OCI-LY7 (cell line): ENCODE results near the gene EWSR1. TPM values are rescaled to one million over a fixed set of nuclear protein-coding genes. Genes with fewer than 3 reads are reported as not detected.

Source experiments
- BruUV-seq: library from RNA; stranded (reverse); fragments of 400-500 nt; replicated peaks from 2 replicates; lab custom pipeline; 2021; lab: Mats Ljungman, UMichigan
- CTCF ChIA-PET: fragments of 300-600 bp; sonication (Branson Sonifier 250); formaldehyde crosslinking; loops from one replicate; lab custom pipeline; 2022; ENCODE audit warnings: antibody characterized with exemption; ENCODE audit not compliant: unreplicated experiment; lab: Charles Lee
- POLR2A ChIA-PET: fragments of 300-600 bp; sonication (Branson Sonifier 250); formaldehyde crosslinking; loops from one replicate; lab custom pipeline; 2022; ENCODE audit warnings: antibody characterized with exemption; lab: Charles Lee
- DNase-seq: peaks from one replicate; pipeline ENCODE4 v3.0.0-alpha.2; 2015; ENCODE audit warnings: low spot score
- H2AFZ ChIP-seq: fragments of 200-600 bp; sonication (generic), shearing (Covaris generic); 2 replicates; pipeline ENCODE4 v1.6.1; 2014; ENCODE audit warnings: mild to moderate bottlenecking, antibody characterized with exemption, low read length, moderate library complexity
- H3K27ac ChIP-seq: fragments of 200-600 bp; sonication (generic); 2 replicates; pipeline ENCODE4 v1.5.1; 2014; ENCODE audit warnings: mixed run types, low read depth, mild to moderate bottlenecking, moderate library complexity, low read length, inconsistent platforms; ENCODE audit not compliant: poor library complexity, severe bottlenecking
- H3K36me3 ChIP-seq: fragments of 200-600 bp; sonication (generic); 2 replicates; pipeline ENCODE4 v1.6.1; 2014; ENCODE audit warnings: mild to moderate bottlenecking, antibody characterized with exemption, low read length, moderate library complexity, mixed read lengths; ENCODE audit not compliant: insufficient read depth
- H3K4me1 ChIP-seq: fragments of 200-600 bp; sonication (generic); 2 replicates; pipeline ENCODE4 v1.5.1; 2014; ENCODE audit warnings: mild to moderate bottlenecking, low read length; ENCODE audit not compliant: insufficient read depth, poor library complexity, severe bottlenecking
- H3K4me2 ChIP-seq: fragments of 200-600 bp; sonication (generic); 2 replicates; pipeline ENCODE4 v1.6.1; 2014; ENCODE audit warnings: mild to moderate bottlenecking, low read length
- H3K4me3 ChIP-seq: fragments of 200-600 bp; sonication (generic); 2 replicates; pipeline ENCODE4 v1.5.1; 2014; ENCODE audit warnings: mild to moderate bottlenecking, low read depth, low read length; ENCODE audit not compliant: poor library complexity, severe bottlenecking
- H3K79me2 ChIP-seq: fragments of 200-600 bp; sonication (generic); 2 replicates; pipeline ENCODE4 v1.6.1; 2016; ENCODE audit warnings: low read depth, mild to moderate bottlenecking, low read length, moderate library complexity, mixed read lengths; ENCODE audit not compliant: insufficient read depth
- H3K9me2 ChIP-seq: fragments of 200-600 bp; sonication (generic); 2 replicates; pipeline ENCODE4 v1.6.1; 2016; ENCODE audit warnings: mild to moderate bottlenecking, low read length, mixed read lengths; ENCODE audit not compliant: insufficient read depth
- H3K9me3 ChIP-seq: fragments of 200-600 bp; sonication (generic); 2 replicates; pipeline ENCODE4 v1.6.1; 2014; ENCODE audit warnings: mild to moderate bottlenecking, mixed run types, low read length, mixed read lengths
- H4K20me1 ChIP-seq: fragments of 200-600 bp; sonication (generic); 2 replicates; pipeline ENCODE4 v1.6.1; 2014; ENCODE audit warnings: mild to moderate bottlenecking, antibody characterized with exemption, low read length, moderate library complexity, mixed read lengths; ENCODE audit not compliant: insufficient read depth
- CTCF ChIP-seq: fragments of 200-600 bp; sonication (generic); conservative IDR thresholded peaks from 2 replicates; pipeline ENCODE4 v1.5.1; 2014; ENCODE audit warnings: mild to moderate bottlenecking, antibody characterized with exemption, low read length, moderate library complexity, mixed read lengths
- EZH2phosphoT487 ChIP-seq: fragments of 200-600 bp; sonication (generic); IDR thresholded peaks from 2 replicates; pipeline ENCODE4 v1.6.1; 2018; ENCODE audit warnings: low read depth, borderline replicate concordance, mild to moderate bottlenecking, mixed run types, antibody characterized with exemption, low read length, moderate library complexity, mixed read lengths
- intact Hi-C: fragments of 100-400 bp; cut with micrococcal nuclease; formaldehyde crosslinking; loops from one replicate; pipeline ENCODE4 v1.10.0; 2022; ENCODE audit not compliant: unreplicated experiment
- total RNA-seq, 2 experiments: library from RNA; depleted of rRNA in 1 of 2; stranded (reverse); fragments of >200 nt in 1 of 2; shearing (Covaris generic) in 1 of 2; gene quantifications; 2 replicates each; pipeline ENCODE4 v1.2.3, GENCODE V29; 2014 to 2022

EWSR1 gene
- total RNA-seq, 2 experiments from 2014 or later = 270 to 333 TPM

- Histone ChIP-seq H3K9me2 (no peaks in the 10 kb centered on the region), H2AFZ (no peak overlapping the region), H3K4me2 (no peak overlapping the region), H3K9me3 (no peaks in the 10 kb centered on the region), H3K36me3 (peaks cover 86% of the 10 kb centered on the region), H3K4me3 (no peak overlapping the region), H3K4me1 (no peaks in the 10 kb centered on the region), H4K20me1 (no peaks in the 10 kb centered on the region), H3K79me2 (no peaks in the 10 kb centered on the region), H3K27ac (no peak overlapping the region)
- TF ChIP-seq CTCF (no peak), EZH2phosphoT487 (no peak)
- intact Hi-C loops = no loop called here
- ChIA-PET CTCF (interaction anchor here (0.5 kb wide), 1 partner anchor 16 kb away, joined by 4 read pairs; no protein-coding TSS in a partner anchor), POLR2A (no interaction called here)
- BruUV-seq = no TSS peak
- no peak for DNase-seq
Observed at GRCh38 chr22:29328566-29329500, 60.8 kb downstream of the EWSR1 start.

- no TSS peak for BruUV-seq
- H3K4me1 ChIP-seq = no peaks in the 10 kb centered on the region
- no peak overlapping the region for H3K27ac ChIP-seq
- TF ChIP-seq EZH2phosphoT487 = no peak
- TF ChIP-seq CTCF = no peak
- DNase-seq = no peak
- no peaks in the 10 kb centered on the region for H3K79me2 ChIP-seq
- H3K9me2 ChIP-seq = no peaks in the 10 kb centered on the region
- H2AFZ ChIP-seq = no peak overlapping the region
- ChIA-PET POLR2A (no interaction called here), CTCF (interaction anchor here (0.5 kb wide), 1 partner anchor 15 kb away, joined by 4 read pairs; no protein-coding TSS in a partner anchor)
- no peaks in the 10 kb centered on the region for H4K20me1 ChIP-seq
- H3K9me3 ChIP-seq = no peaks in the 10 kb centered on the region
- H3K4me2 ChIP-seq = no peak overlapping the region
- intact Hi-C loops = no loop called here
- H3K4me3 ChIP-seq = no peak overlapping the region
- H3K36me3 ChIP-seq = peaks cover 93% of the 10 kb centered on the region
Observed at GRCh38 chr22:29329581-29329980, 61.5 kb downstream of the EWSR1 start.

- Histone ChIP-seq H3K4me3 (no peak overlapping the region), H3K36me3 (peaks cover 97% of the 10 kb centered on the region), H3K4me2 (no peak overlapping the region), H3K79me2 (no peaks in the 10 kb centered on the region), H2AFZ (no peak overlapping the region), H4K20me1 (no peaks in the 10 kb centered on the region), H3K9me3 (no peaks in the 10 kb centered on the region), H3K9me2 (no peaks in the 10 kb centered on the region), H3K4me1 (no peaks in the 10 kb centered on the region), H3K27ac (no peak overlapping the region)
- BruUV-seq = no TSS peak
- TF ChIP-seq CTCF (no peak), EZH2phosphoT487 (no peak)
- no peak for DNase-seq
- ChIA-PET CTCF (no interaction called here), POLR2A (no interaction called here)
- intact Hi-C loops = no loop called here
Observed at GRCh38 chr22:29330291-29330690, 62.2 kb downstream of the EWSR1 start.
